ENCODE measurements around the gene ZNHIT2. TPM values are rescaled to one million over a fixed set of nuclear protein-coding genes. Genes with fewer than 3 reads are reported as not detected.
A peak's percentile ranks its signal among the peaks of the same experiment; 100 is the strongest.

Gene ZNHIT2
- total and polyA plus RNA-seq, 2 of the 8 experiments (the other 6 are each of a cell fraction or from before 2014, with no cell fraction given): 13.0 to 16.1 TPM

DNA sequence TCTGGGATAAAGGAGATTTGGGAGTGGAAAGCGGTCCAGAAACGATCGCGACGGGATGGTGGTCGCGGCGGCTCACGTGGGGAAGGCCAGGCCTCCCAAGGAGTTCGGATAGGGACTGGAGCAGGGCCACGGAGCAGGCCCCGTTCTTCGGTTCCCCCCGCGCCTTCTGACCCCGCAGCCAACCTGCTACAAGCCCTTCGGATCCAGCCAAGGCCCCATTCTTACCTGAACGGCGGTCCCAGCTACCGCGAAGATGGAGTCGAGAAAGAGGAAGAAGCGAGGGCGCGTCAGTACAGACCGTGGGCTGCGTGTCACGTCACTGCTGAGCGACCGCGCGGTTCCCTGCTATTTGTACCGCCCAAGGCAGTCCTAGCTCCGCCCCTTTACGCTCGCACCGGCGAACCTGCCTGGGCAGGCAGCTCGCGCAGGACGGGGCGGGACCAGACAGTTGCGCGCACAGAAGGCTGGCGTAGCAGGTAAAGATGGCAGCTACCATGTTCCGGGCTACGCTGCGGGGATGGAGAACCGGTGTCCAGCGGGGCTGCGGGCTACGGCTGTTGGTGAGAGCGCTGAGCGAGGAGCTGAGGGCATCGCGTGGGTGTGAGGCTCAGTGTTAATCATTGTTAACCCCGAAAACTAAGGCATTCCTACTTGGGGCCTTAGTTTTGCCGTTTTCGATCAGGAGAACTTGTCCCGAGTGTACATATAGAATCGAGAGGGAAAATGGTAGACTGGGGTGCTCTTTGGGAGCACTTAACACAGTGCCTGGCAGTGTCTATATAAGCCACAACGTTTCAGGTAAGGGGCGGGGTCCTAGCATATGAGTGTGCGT is 4.6 kb upstream of the ZNHIT2 start, which contains the start of the genes FAU and MRPL49:
Gene FAU (minus strand): TSS at position 270 of the 832 bp plus-strand sequence. CDS start 321 bp downstream, outside the sequence.
Gene MRPL49 (plus strand): TSS at position 457 of the 832 bp plus-strand sequence. CDS start 26 bp downstream, at position 483.
- Histone ChIP-seq H2AK5ac (ENCODE audit: low read depth, low read length) (0 out of 2 replicates have a peak within 1 kb of the TSS, but pooled peaks have one; percentile 75), H3K18ac (ENCODE audit: extremely low read depth, low read length) (peak within 1 kb of the TSS; percentile 93), H3K4me2 (ENCODE audit: insufficient read depth in 1 of 2, low read depth in 2 of 2, low read length in 2 of 2) (peak within 1 kb of the TSS; percentile 76 to 89), H2BK120ac (replicated peaks; ENCODE audit: low read depth, low read length) (peak within 1 kb of the TSS; percentile 69), H3K56ac (replicated peaks; ENCODE audit: insufficient read length, low read depth, low read length) (peak within 1 kb of the TSS; percentile 93), H3K9me3 (ENCODE audit: insufficient read depth in 2 of 2, low read depth in 1 of 2, low read length in 1 of 2) (no peaks in the 10 kb centered on the region), H3K79me1 (ENCODE audit: low read depth, low read length) (peaks cover 9% of the 10 kb centered on the region), H3K23ac (ENCODE audit: insufficient read length) (no peak within 1 kb of the TSS), H2BK20ac (ENCODE audit: low read length) (no peak within 1 kb of the TSS; the same call in 1 of the 2 replicates), H3K14ac (ENCODE audit: insufficient read length) (no peak within 1 kb of the TSS), H3K27me3 (replicated peaks in 1 of 4; ENCODE audit: control insufficient read depth in 3 of 4, extremely low read depth in 1 of 4, insufficient read depth in 3 of 4, low read length in 3 of 4) (no peaks in the 10 kb centered on the region), H3K4me3 (ENCODE audit: extremely low read depth in 1 of 4, insufficient read depth in 2 of 4, low read depth in 3 of 4, low read length in 4 of 4) (peak within 1 kb of the TSS; percentile 80 to 98 (median 93)), H3K4me1 (replicated peaks in 1 of 4; ENCODE audit: control insufficient read depth in 3 of 4, insufficient read depth in 4 of 4, low read length in 3 of 4) (peaks cover 0 to 6% (median 1%) of the 10 kb centered on the region in 4 experiments; a peak in 5 of 7 replicates), H4K91ac (replicated peaks; ENCODE audit: insufficient read length, low read length) (peak within 1 kb of the TSS; percentile 93), H3K36me3 (ENCODE audit: control insufficient read depth in 2 of 4, insufficient read depth in 4 of 4, low read length in 3 of 4) (peaks cover 16 to 54% (median 41%) of the 10 kb centered on the region in 4 experiments), H3K27ac (ENCODE audit: low read depth, low read length) (peak within 1 kb of the TSS; percentile 87), H2BK5ac (ENCODE audit: low read depth, low read length) (peak within 1 kb of the TSS; percentile 91), H3K9ac (replicated peaks in 1 of 4; ENCODE audit: extremely low read depth in 1 of 4, low read depth in 3 of 4, low read length in 3 of 4) (peak within 1 kb of the TSS; percentile 84 to 96 (median 90)), H2BK15ac (ENCODE audit: low read length) (no peak within 1 kb of the TSS; the same call in 1 of the 2 replicates), H2AFZ (ENCODE audit: low read length) (peak within 1 kb of the TSS; percentile 29; the same call in 1 of the 2 replicates), H4K8ac (ENCODE audit: extremely low read depth, insufficient read depth, low read length) (peak within 1 kb of the TSS; percentile 99), H3K79me2 (ENCODE audit: control insufficient read depth in 1 of 2, insufficient read depth in 2 of 2, low read length in 2 of 2) (peaks cover 6 to 38% of the 10 kb centered on the region in 2 experiments), H3K23me2 (ENCODE audit: low read depth, low read length) (peaks cover 3% of the 10 kb centered on the region; the same call in 1 of the 2 replicates), H2BK12ac (ENCODE audit: low read depth, low read length) (0 out of 2 replicates have a peak within 1 kb of the TSS, but pooled peaks have one; percentile 77), H3K4ac (replicated peaks; ENCODE audit: insufficient read length, low read depth, low read length) (peak within 1 kb of the TSS; percentile 27), H4K5ac (ENCODE audit: insufficient read length, low read depth, low read length) (peak within 1 kb of the TSS; percentile 93), H4K20me1 (replicated peaks in 1 of 2; ENCODE audit: control insufficient read depth in 1 of 2, insufficient read depth in 2 of 2, low read length in 2 of 2) (peaks cover 4 to 6% of the 10 kb centered on the region in 2 experiments)
- WGBS, 2 experiments (ENCODE audit: extremely low coverage in 1 of 2, insufficient coverage in 1 of 2, insufficient read length in 1 of 2, insufficient replicate concordance in 2 of 2, low coverage in 1 of 2, low lambda C conversion rate in 2 of 2, missing lambda C conversion rate in 1 of 2): 1% methylated on average over 64 of the region's 64 CpGs; no CpG with 5 or more reads in 1 of the 2 experiments
- ChIA-PET CTCF (ENCODE audit: partially characterized antibody) (interaction anchor here (0.6 to 3.0 kb wide), 12 partner anchors 8 to 339 kb away, joined by 3 to 14 read pairs (median 4); partner anchors contain the start of genes CAPN1 and TM7SF2), POLR2A (ENCODE audit: partially characterized antibody) (interaction anchor here (0.6 to 17.4 kb wide), 43 partner anchors 9 to 523 kb away, joined by 3 to 305 read pairs (median 4); partner anchors contain the start of genes ARL2, CAPN1, CDC42EP2 and GPHA2)
- DNase-seq (ENCODE audit: low read depth in 1 of 2, low spot score in 2 of 2) (peak; percentile 94 to 98), FAIRE-seq (no peak)
- no peak for TF ChIP-seq BACH1 (IDR thresholded peaks at IDR 0.05; ENCODE audit: low read length)
- no peak for TF ChIP-seq HDAC6 (IDR thresholded peaks at IDR 0.05; ENCODE audit: low read depth, low read length)
- peak; percentile 15; the same call in 1 of the 2 replicates for TF ChIP-seq JUND (IDR thresholded peaks at IDR 0.05; ENCODE audit: low read length)
- no peak for TF ChIP-seq CBX8 (IDR thresholded peaks at IDR 0.05; ENCODE audit: borderline replicate concordance, low read depth, low read length)
- TF ChIP-seq RFX5 (IDR thresholded peaks at IDR 0.05; ENCODE audit: borderline replicate concordance, low read depth, low read length): no peak
- TF ChIP-seq NANOG (IDR thresholded peaks at IDR 0.05; ENCODE audit: insufficient read depth, low read depth, low read length, poor library complexity, severe bottlenecking): no peak
- TF ChIP-seq ZNF274 (IDR thresholded peaks at IDR 0.05; ENCODE audit: borderline replicate concordance, extremely low read depth, low read length): no peak
- no peak for TF ChIP-seq RNF2 (IDR thresholded peaks at IDR 0.05; ENCODE audit: borderline replicate concordance, low read depth, low read length, missing control alignments, poor library complexity, severe bottlenecking)
- TF ChIP-seq POU5F1 (IDR thresholded peaks at IDR 0.05; ENCODE audit: low read depth, low read length): no peak
- TF ChIP-seq JUN (IDR thresholded peaks at IDR 0.05; ENCODE audit: low read depth, low read length): no peak
